ENCODE results near the gene HTR4.
"Not testable (repeated sequence)": the region's sequence is repeated elsewhere in the genome, so short reads cannot be mapped to it uniquely, and the experiment has no call there.

HTR4 gene

DNA sequence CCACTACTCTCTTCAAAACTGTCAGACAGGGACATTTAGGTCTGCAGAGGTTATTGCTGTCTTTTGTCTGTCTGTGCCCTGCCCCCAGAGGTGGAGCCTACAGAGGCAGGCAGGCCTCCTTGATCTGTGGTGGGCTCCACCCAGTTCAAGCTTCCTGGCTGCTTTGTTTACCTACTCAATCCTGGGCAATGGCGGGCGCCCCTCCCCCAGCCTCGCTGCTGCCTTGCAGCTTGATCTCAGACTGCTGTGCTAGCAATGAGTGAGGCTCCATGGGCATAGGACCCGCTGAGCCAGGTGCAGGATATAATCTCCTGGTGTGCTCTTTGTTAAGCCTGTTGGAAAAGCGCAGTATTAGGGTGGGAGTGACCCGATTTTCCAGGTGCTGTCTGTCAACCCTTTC is 19.4 kb upstream of the HTR4 start:
- not testable (repeated sequence) for H2AK5ac ChIP-seq (ENCODE audit: low read length); H3K4ac ChIP-seq (ENCODE audit: low read depth, low read length); H2BK15ac ChIP-seq (replicated peaks; ENCODE audit: low read depth); H3K79me1 ChIP-seq (ENCODE audit: low read length); H3K27me3 ChIP-seq (ENCODE audit: insufficient read depth, low read length, poor library complexity); H3K4me3 ChIP-seq (ENCODE audit: low read length); H3K9ac ChIP-seq (ENCODE audit: low read length); DNase-seq; H3K79me2 ChIP-seq (ENCODE audit: control insufficient read depth, insufficient read depth, low read length); H3K4me1 ChIP-seq (ENCODE audit: control insufficient read depth, low read depth, low read length); H3K27ac ChIP-seq (ENCODE audit: low read depth, low read length); H4K8ac ChIP-seq (ENCODE audit: low read depth, low read length); H2BK5ac ChIP-seq (ENCODE audit: low read length); H3K4me2 ChIP-seq (ENCODE audit: low read length); H3K36me3 ChIP-seq (ENCODE audit: control insufficient read depth, insufficient read depth, low read length); H3K56ac ChIP-seq (ENCODE audit: low read length); H3K18ac ChIP-seq (ENCODE audit: low read length); H2BK120ac ChIP-seq (ENCODE audit: low read depth, low read length); H4K5ac ChIP-seq (ENCODE audit: low read length); H3K23ac ChIP-seq (ENCODE audit: low read length)
- WGBS (ENCODE audit: extremely low coverage, insufficient coverage, low lambda C conversion rate) = no CpG with 5 or more reads among the region's 6 CpGs

- no peak overlapping the region for H3K23ac ChIP-seq (ENCODE audit: low read length)
- H2BK15ac ChIP-seq (replicated peaks; ENCODE audit: low read depth) = no peak overlapping the region
- DNase-seq = no peak
- WGBS (ENCODE audit: extremely low coverage, insufficient coverage, low lambda C conversion rate) = no CpG with 5 or more reads among the region's 4 CpGs
- no peak overlapping the region for H3K4me2 ChIP-seq (ENCODE audit: low read length)
- no peak overlapping the region for H3K4ac ChIP-seq (ENCODE audit: low read depth, low read length)
- no peak overlapping the region for H4K8ac ChIP-seq (ENCODE audit: low read depth, low read length)
- no peak overlapping the region for H2BK5ac ChIP-seq (ENCODE audit: low read length)
- H2AK5ac ChIP-seq (ENCODE audit: low read length) = no peak overlapping the region
- no peaks in the 10 kb centered on the region for H3K79me1 ChIP-seq (ENCODE audit: low read length)
- no peak overlapping the region for H3K4me3 ChIP-seq (ENCODE audit: low read length)
- no peak overlapping the region for H3K18ac ChIP-seq (ENCODE audit: low read length)
- H3K27ac ChIP-seq (ENCODE audit: low read depth, low read length) = no peak overlapping the region
- no peaks in the 10 kb centered on the region for H3K79me2 ChIP-seq (ENCODE audit: control insufficient read depth, insufficient read depth, low read length)
- no peaks in the 10 kb centered on the region for H3K27me3 ChIP-seq (ENCODE audit: insufficient read depth, low read length, poor library complexity)
- no peak overlapping the region for H4K5ac ChIP-seq (ENCODE audit: low read length)
- H3K36me3 ChIP-seq (ENCODE audit: control insufficient read depth, insufficient read depth, low read length) = no peaks in the 10 kb centered on the region
- H3K9ac ChIP-seq (ENCODE audit: low read length) = no peak overlapping the region
- no peak overlapping the region for H2BK120ac ChIP-seq (ENCODE audit: low read depth, low read length)
- no peak overlapping the region for H3K56ac ChIP-seq (ENCODE audit: low read length)
- no peaks in the 10 kb centered on the region for H3K4me1 ChIP-seq (ENCODE audit: control insufficient read depth, low read depth, low read length)
Observed at GRCh38 chr5:148666353-148666752, 12.0 kb upstream of the HTR4 start.

DNA sequence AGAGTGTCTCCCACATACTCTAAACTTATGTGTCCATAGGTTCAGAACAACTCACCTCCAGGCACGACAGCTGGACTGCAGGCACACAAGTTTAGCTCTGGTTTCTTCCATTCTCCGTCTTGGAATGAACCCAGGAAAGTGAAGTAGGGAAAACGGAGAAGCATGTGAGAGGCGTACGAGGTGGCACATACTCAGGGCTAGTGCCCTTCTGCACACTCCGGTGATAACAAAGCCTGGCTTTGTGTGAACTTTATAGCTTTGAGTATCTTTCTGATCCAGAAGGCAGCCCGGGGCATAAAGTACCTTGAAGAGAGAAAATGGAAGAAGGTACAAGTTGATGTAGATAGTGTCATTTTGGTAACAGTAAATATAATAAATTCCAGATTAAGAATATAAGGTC is 11.1 kb upstream of the HTR4 start:
- Histone ChIP-seq H3K27ac (ENCODE audit: low read depth, low read length) (no peak overlapping the region), H3K4ac (ENCODE audit: low read depth, low read length) (no peak overlapping the region)

GRCh38 chr5:148663509-148663908 is 9.2 kb upstream of the HTR4 start:
- Histone ChIP-seq H3K4me3 (ENCODE audit: low read length) (no peak overlapping the region), H3K36me3 (ENCODE audit: control insufficient read depth, insufficient read depth, low read length) (no peaks in the 10 kb centered on the region), H2BK120ac (ENCODE audit: low read depth, low read length) (no peak overlapping the region), H3K27me3 (ENCODE audit: insufficient read depth, low read length, poor library complexity) (no peaks in the 10 kb centered on the region), H2BK15ac (replicated peaks; ENCODE audit: low read depth) (no peak overlapping the region), H2BK5ac (ENCODE audit: low read length) (no peak overlapping the region), H3K56ac (ENCODE audit: low read length) (no peak overlapping the region), H3K4ac (ENCODE audit: low read depth, low read length) (no peak overlapping the region), H3K18ac (ENCODE audit: low read length) (no peak overlapping the region), H3K9ac (ENCODE audit: low read length) (no peak overlapping the region), H2AK5ac (ENCODE audit: low read length) (no peak overlapping the region), H3K4me1 (ENCODE audit: control insufficient read depth, low read depth, low read length) (peaks cover 4% of the 10 kb centered on the region), H3K27ac (ENCODE audit: low read depth, low read length) (no peak overlapping the region), H4K5ac (ENCODE audit: low read length) (no peak overlapping the region), H3K79me2 (ENCODE audit: control insufficient read depth, insufficient read depth, low read length) (no peaks in the 10 kb centered on the region), H3K4me2 (ENCODE audit: low read length) (no peak overlapping the region), H3K79me1 (ENCODE audit: low read length) (no peaks in the 10 kb centered on the region), H3K23ac (ENCODE audit: low read length) (no peak overlapping the region), H4K8ac (ENCODE audit: low read depth, low read length) (no peak overlapping the region)
- DNase-seq = no peak
- WGBS (ENCODE audit: extremely low coverage, insufficient coverage, low lambda C conversion rate) = no CpG with 5 or more reads among the region's 2 CpGs

More for the DNA sequence above, 11.1 kb upstream of the HTR4 start:
- H3K9ac ChIP-seq (ENCODE audit: low read length) = no peak overlapping the region
- no peaks in the 10 kb centered on the region for H3K4me1 ChIP-seq (ENCODE audit: control insufficient read depth, low read depth, low read length)
- no peaks in the 10 kb centered on the region for H3K79me2 ChIP-seq (ENCODE audit: control insufficient read depth, insufficient read depth, low read length)
- no peak overlapping the region for H2AK5ac ChIP-seq (ENCODE audit: low read length)
- no peak overlapping the region for H4K5ac ChIP-seq (ENCODE audit: low read length)
- H4K8ac ChIP-seq (ENCODE audit: low read depth, low read length) = no peak overlapping the region
- no peaks in the 10 kb centered on the region for H3K79me1 ChIP-seq (ENCODE audit: low read length)
- no peaks in the 10 kb centered on the region for H3K27me3 ChIP-seq (ENCODE audit: insufficient read depth, low read length, poor library complexity)
- H3K23ac ChIP-seq (ENCODE audit: low read length) = no peak overlapping the region
- no peak overlapping the region for H2BK15ac ChIP-seq (replicated peaks; ENCODE audit: low read depth)
- H2BK5ac ChIP-seq (ENCODE audit: low read length) = no peak overlapping the region
- H3K18ac ChIP-seq (ENCODE audit: low read length) = no peak overlapping the region
- no CpG with 5 or more reads among the region's 7 CpGs for WGBS (ENCODE audit: extremely low coverage, insufficient coverage, low lambda C conversion rate)
- no peaks in the 10 kb centered on the region for H3K36me3 ChIP-seq (ENCODE audit: control insufficient read depth, insufficient read depth, low read length)
- H3K56ac ChIP-seq (ENCODE audit: low read length) = no peak overlapping the region
- H3K4me2 ChIP-seq (ENCODE audit: low read length) = no peak overlapping the region
- no peak for DNase-seq
- H3K4me3 ChIP-seq (ENCODE audit: low read length) = no peak overlapping the region
- no peak overlapping the region for H2BK120ac ChIP-seq (ENCODE audit: low read depth, low read length)

GRCh38 chr5:148660346-148660660 is 6.0 kb upstream of the HTR4 start:
- Histone ChIP-seq H2AK5ac (ENCODE audit: low read length) (no peak overlapping the region), H3K4me1 (ENCODE audit: control insufficient read depth, low read depth, low read length) (peaks cover 4% of the 10 kb centered on the region), H3K27ac (ENCODE audit: low read depth, low read length) (no peak overlapping the region), H4K8ac (ENCODE audit: low read depth, low read length) (no peak overlapping the region), H3K27me3 (ENCODE audit: insufficient read depth, low read length, poor library complexity) (peaks cover 1% of the 10 kb centered on the region), H3K18ac (ENCODE audit: low read length) (no peak overlapping the region), H3K4me2 (ENCODE audit: low read length) (no peak overlapping the region), H2BK15ac (replicated peaks; ENCODE audit: low read depth) (no peak overlapping the region), H3K79me2 (ENCODE audit: control insufficient read depth, insufficient read depth, low read length) (no peaks in the 10 kb centered on the region), H3K4ac (ENCODE audit: low read depth, low read length) (no peak overlapping the region), H2BK120ac (ENCODE audit: low read depth, low read length) (no peak overlapping the region), H3K79me1 (ENCODE audit: low read length) (no peaks in the 10 kb centered on the region), H3K56ac (ENCODE audit: low read length) (no peak overlapping the region), H2BK5ac (ENCODE audit: low read length) (no peak overlapping the region), H4K5ac (ENCODE audit: low read length) (no peak overlapping the region), H3K36me3 (ENCODE audit: control insufficient read depth, insufficient read depth, low read length) (no peaks in the 10 kb centered on the region), H3K9ac (ENCODE audit: low read length) (no peak overlapping the region), H3K4me3 (ENCODE audit: low read length) (no peak overlapping the region), H3K23ac (ENCODE audit: low read length) (no peak overlapping the region)
- peak; percentile 52 for DNase-seq
- no CpG with 5 or more reads among the region's 5 CpGs for WGBS (ENCODE audit: extremely low coverage, insufficient coverage, low lambda C conversion rate)

DNA sequence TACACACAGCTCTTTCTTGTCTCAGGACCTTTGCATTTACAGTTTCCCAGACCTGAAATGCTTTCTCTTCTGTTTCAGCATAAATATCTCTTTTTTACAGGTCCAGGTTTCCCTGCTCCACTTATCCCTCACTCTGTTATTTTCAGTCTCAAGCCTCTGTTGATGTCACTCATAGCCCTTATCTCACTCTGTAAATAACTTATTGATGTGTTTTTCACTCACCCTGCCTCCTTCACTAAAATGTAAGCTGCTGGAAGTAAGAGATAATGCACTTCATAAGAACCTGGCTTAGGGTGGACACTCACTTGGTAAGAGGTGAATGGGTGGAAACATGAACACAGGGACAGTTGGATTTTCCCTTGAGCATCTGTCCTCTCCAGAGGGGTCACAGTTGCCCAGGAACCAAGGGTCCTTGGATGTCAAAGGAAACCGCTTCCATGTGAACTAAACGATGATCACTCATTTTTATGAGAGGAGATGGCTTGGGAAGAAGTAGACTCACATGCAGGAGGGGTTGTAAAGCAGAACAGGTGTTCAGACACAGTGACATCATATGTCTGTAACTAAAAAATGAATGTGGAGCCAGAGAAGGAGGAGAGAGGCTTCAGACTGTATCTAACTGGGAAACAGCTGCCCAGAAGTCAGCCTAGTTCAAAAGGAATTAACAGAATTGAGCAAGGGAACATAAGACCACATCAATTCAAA is 5.5 kb upstream of the HTR4 start:
- no CpG with 5 or more reads among the region's 2 CpGs for WGBS (ENCODE audit: extremely low coverage, insufficient coverage, low lambda C conversion rate)

More for the DNA sequence above, 5.5 kb upstream of the HTR4 start:
- no peak overlapping the region for H3K4me2 ChIP-seq (ENCODE audit: low read length)
- H3K79me1 ChIP-seq (ENCODE audit: low read length) = no peaks in the 10 kb centered on the region
- H3K23ac ChIP-seq (ENCODE audit: low read length) = no peak overlapping the region
- no peak overlapping the region for H2BK120ac ChIP-seq (ENCODE audit: low read depth, low read length)
- H3K79me2 ChIP-seq (ENCODE audit: control insufficient read depth, insufficient read depth, low read length) = no peaks in the 10 kb centered on the region
- no peak overlapping the region for H2BK15ac ChIP-seq (replicated peaks; ENCODE audit: low read depth)
- no peak overlapping the region for H4K5ac ChIP-seq (ENCODE audit: low read length)
- no peak overlapping the region for H3K18ac ChIP-seq (ENCODE audit: low read length)
- H2BK5ac ChIP-seq (ENCODE audit: low read length) = no peak overlapping the region
- no peaks in the 10 kb centered on the region for H3K36me3 ChIP-seq (ENCODE audit: control insufficient read depth, insufficient read depth, low read length)
- H3K4ac ChIP-seq (ENCODE audit: low read depth, low read length) = no peak overlapping the region
- H3K27ac ChIP-seq (ENCODE audit: low read depth, low read length) = no peak overlapping the region
- H3K4me3 ChIP-seq (ENCODE audit: low read length) = no peak overlapping the region
- peaks cover 4% of the 10 kb centered on the region for H3K4me1 ChIP-seq (ENCODE audit: control insufficient read depth, low read depth, low read length)
- H2AK5ac ChIP-seq (ENCODE audit: low read length) = no peak overlapping the region
- peaks cover 5% of the 10 kb centered on the region for H3K27me3 ChIP-seq (ENCODE audit: insufficient read depth, low read length, poor library complexity)
- DNase-seq = no peak
- H3K9ac ChIP-seq (ENCODE audit: low read length) = no peak overlapping the region
- H4K8ac ChIP-seq (ENCODE audit: low read depth, low read length) = no peak overlapping the region
- H3K56ac ChIP-seq (ENCODE audit: low read length) = no peak overlapping the region
